Measurements from ENCODE around the gene EXOSC1. TPM values are rescaled to one million over a fixed set of nuclear protein-coding genes. Genes with fewer than 3 reads are reported as not detected.
"Not testable (repeated sequence)": the region's sequence is repeated elsewhere in the genome, so short reads cannot be mapped to it uniquely, and the experiment has no call there.

The EXOSC1 gene, protein sequence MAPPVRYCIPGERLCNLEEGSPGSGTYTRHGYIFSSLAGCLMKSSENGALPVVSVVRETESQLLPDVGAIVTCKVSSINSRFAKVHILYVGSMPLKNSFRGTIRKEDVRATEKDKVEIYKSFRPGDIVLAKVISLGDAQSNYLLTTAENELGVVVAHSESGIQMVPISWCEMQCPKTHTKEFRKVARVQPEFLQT
- polyA plus RNA-seq (ENCODE audit: low read depth in 6 of 6): 10 to 100 TPM; 47.3 to 72.0 (median 65.8) TPM

DNA sequence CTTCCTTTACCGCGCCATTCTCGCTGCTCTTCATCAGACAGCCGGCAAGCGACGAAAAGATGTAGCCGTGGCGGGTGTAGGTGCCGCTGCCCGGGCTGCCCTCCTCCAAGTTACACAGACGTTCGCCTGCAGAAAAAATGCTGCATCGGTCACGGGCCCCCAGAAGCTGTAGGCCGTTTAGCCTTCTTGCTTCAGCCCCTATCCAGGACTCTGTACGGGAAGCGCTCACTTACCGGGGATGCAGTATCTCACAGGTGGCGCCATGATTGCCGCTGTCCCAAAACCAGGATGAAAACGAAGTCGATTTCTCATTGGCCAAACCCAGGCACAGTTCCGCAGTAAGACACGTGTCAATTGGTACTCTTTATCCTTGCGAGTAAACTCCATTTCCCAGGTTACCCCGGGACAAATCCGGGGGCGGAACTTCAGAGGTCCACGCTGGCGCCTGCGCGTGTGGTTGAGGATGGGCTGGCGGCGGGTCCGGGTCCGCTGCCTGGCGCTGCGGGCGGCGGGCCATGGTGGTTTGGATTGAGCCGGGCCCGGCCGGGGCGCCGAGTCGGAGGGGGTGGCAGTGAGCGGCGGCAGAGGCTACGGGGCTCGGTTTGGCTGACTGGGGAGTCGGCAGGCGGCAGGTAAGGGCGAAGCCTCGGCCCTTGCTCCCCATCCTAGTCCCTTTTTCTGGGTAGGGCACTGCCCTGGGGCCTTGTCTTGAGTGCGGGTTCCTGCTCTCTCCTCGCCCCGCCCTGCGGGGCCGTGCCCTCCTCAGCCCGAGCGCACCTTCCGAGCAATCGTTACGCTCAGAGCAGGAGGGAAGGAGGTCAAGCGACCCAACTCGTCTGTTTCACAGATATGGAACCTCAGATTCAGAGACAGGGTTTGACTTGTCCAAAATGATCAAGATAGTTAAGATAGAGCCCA is at the start of gene EXOSC1, which contains the start of gene ZDHHC16:
TSS of gene EXOSC1 (minus strand) at position 285 of the 918 bp plus-strand sequence. CDS start at position 264, 21 bp downstream.
TSS of gene ZDHHC16 (plus strand) at position 454 of the 918 bp plus-strand sequence. CDS start 5,501 bp downstream, outside the sequence.
- peak; percentile 89 for DNase-seq
- Mint-ChIP-seq H3K27me3 (no peaks in the 10 kb centered on the region), H3K4me3 (peak within 1 kb of the TSS; percentile 99 to 100 (median 100)), H3K27ac (peak within 1 kb of the TSS; percentile 91 to 98 (median 96)), H3K4me1 (peaks cover 36 to 48% (median 42%) of the 10 kb centered on the region in 3 donors), H3K9me3 (no peaks in the 10 kb centered on the region), H3K36me3 (peaks cover 0 to 3% of the 10 kb centered on the region in 2 donors)
- peak; percentile 96 to 97 for ATAC-seq (ENCODE audit: low read depth in 2 of 2)

DNA sequence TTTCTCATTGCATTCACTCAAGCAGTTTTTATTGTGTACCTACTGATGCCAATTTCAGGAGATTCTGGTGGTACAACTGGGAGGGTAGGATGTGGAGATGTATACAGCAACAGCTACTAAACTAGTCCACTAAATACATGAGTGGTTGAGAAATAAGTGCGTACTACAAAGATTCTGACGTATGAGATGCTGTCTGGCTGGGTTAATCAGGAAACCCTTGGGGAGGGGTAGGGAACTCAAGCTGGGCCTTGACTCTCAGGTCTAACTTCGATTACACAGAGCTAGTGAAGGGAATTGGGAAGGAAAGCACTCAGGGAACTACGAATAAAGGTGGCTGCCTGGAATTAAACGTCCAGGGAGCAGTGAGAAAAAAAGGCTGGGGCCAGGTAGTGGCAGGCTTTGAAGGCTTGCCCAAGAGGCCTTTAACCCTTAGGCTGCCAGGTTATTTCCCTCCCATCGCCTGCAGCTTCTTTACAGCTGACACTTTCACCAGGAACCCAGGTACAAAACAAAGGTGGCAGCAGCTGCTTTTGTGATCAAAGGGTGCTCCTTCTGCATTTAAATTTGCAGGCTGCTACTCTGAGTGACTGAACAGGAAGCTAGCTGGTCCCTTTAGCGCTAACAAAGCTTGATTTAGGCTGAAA is 49.2 kb upstream of the EXOSC1 start:
- Mint-ChIP-seq H3K4me3 (peak overlapping the region in 2 of 8 donors; percentile 41 to 55), H3K4me1 (peaks cover 32 to 62% (median 49%) of the 10 kb centered on the region in 3 donors), H3K9me3 (no peaks in the 10 kb centered on the region), H3K36me3 (no peaks in the 10 kb centered on the region), H3K27me3 (peaks cover 0 to 3% (median 0%) of the 10 kb centered on the region in 3 donors), H3K27ac (peak overlapping the region in 3 of 6 donors; percentile 16 to 67 (median 41))
- DNase-seq: no peak
- ATAC-seq (ENCODE audit: low read depth in 2 of 2): no peak

DNA sequence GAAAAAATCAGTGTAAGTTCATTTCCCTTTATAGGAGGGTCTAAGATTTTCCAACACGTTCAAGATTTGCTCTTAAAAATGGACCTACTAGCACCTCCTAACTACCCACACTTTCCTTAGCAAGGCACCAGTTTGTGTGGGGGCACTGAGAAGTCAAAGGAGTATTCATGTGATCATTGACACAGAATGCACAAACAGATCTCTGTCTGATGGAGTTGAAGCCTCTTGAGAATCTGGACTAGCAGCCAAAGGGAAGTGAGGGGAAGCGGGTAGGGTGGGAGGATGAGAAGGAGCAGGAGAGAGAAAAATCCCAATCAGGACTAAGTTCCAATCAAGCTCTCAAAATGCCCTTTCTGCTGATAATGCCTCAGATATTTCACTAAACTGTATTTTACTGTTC is 48.3 kb upstream of the EXOSC1 start:
- no peak for DNase-seq
- Mint-ChIP-seq H3K4me3 (peak overlapping the region in 2 of 8 donors; percentile 41 to 42), H3K27me3 (no peaks in the 10 kb centered on the region), H3K9me3 (no peaks in the 10 kb centered on the region), H3K36me3 (no peaks in the 10 kb centered on the region), H3K27ac (no peak overlapping the region), H3K4me1 (peaks cover 32 to 60% (median 51%) of the 10 kb centered on the region in 3 donors)
- no peak for ATAC-seq (ENCODE audit: low read depth in 2 of 2)

DNA sequence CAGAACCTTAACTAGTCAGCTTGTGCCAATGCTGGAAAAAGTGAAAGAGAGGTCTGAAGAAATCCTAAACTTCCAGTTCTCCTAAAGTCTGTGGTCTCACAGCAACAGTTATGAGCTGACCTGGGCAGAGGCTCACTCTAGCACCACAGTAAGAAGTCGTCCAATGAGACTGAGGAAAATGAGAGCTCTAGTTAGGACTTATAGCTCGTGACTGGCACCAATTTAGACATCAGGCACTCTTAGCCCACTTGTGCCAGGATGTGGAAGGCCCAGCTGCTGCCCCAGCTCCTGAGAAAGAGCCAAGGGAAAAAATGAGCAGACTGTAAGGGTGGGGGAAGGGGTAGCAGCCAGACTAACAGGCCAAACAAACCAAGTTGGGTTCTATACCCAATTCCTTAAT is 44.8 kb upstream of the EXOSC1 start:
- H3K27ac Mint-ChIP-seq: peak overlapping the region in 1 of 6 donors; percentile 90
- DNase-seq (no peak), ATAC-seq (ENCODE audit: low read depth in 2 of 2) (no peak)
- no peaks in the 10 kb centered on the region for H3K9me3 Mint-ChIP-seq
- H3K4me3 Mint-ChIP-seq: peak overlapping the region in 1 of 8 donors; percentile 56
- no peaks in the 10 kb centered on the region for H3K36me3 Mint-ChIP-seq
- peaks cover 22 to 44% (median 32%) of the 10 kb centered on the region in 3 donors for H3K4me1 Mint-ChIP-seq
- no peaks in the 10 kb centered on the region for H3K27me3 Mint-ChIP-seq

DNA sequence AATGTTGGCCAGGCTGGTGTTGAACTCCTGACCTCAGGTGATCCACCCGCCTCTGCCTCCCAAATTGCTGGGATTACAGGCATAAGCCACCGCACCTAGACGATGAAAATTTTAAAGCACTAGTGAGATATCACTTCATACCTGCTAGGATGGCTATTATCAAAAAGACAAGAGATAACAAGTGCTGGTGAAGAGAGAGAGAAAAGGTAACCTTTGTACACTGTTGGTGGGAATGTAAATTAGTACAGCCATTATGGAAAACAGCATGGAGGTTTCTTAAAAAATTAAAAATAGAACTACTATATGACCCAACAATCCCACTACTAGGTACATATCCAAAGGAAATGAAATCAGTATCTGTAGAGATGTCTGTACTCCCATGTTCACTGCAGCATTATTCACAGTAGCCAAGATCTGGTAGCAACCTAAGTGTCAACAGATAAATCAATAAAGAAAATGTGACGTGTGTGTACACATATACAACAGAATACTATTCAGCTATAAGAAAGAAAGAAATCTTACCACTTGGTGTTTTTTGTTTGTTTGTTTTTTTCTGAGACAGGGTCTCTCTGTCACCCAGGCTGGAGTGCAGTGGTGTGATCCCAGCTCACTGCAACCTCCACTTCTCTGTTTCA is 40.0 kb upstream of the EXOSC1 start:
- no peak overlapping the region for H3K4me3 Mint-ChIP-seq
- H3K27me3 Mint-ChIP-seq: no peaks in the 10 kb centered on the region
- no peaks in the 10 kb centered on the region for H3K9me3 Mint-ChIP-seq
- peaks cover 14 to 23% (median 21%) of the 10 kb centered on the region in 3 donors for H3K4me1 Mint-ChIP-seq
- no peak overlapping the region for H3K27ac Mint-ChIP-seq
- no peaks in the 10 kb centered on the region for H3K36me3 Mint-ChIP-seq
- no peak for DNase-seq
- ATAC-seq (ENCODE audit: low read depth in 2 of 2): no peak

DNA sequence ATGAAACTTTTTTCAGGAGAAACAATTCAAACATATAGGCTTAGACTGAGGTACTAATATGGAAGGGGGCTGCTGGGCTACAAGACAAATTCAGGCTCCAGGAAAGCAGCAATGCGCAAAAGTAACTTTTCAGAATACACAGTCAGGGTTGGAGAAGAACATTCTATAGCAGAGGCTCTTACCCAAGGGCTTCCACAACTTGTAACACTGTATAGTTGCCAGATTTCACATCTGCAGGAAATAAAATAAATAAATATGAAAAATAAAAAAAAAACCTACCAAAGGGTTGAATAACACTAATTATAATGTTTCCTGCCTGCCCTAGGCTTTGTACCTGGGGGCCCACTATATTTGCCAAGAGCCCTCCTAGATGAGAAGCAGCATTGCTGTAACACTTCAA is 38.1 kb upstream of the EXOSC1 start:
- no peak overlapping the region for H3K4me3 Mint-ChIP-seq
- DNase-seq: no peak

DNA sequence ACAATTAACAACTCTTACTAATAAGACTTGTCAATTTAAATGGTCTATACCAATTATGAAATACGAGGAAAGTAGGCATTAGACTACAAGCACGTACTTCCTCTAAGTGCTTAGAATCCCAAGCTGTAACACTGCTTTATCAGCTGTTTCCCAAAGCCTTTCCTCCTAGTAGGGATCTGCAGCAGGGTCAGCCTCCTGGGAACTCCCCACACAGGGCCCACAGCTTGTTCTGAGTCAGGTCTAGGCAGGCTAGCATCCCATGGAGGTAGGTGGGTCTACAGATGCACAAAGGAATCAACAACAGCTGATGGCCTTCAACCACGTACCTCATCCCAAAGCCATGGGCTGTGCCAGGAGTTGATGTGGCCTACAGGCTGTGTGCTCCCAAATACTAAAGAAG is 37.7 kb upstream of the EXOSC1 start:
- ATAC-seq (ENCODE audit: low read depth in 2 of 2): no peak
- DNase-seq: no peak
- no peak overlapping the region for H3K27ac Mint-ChIP-seq
- H3K36me3 Mint-ChIP-seq: peaks cover 0 to 6% of the 10 kb centered on the region in 2 donors
- H3K4me1 Mint-ChIP-seq: peaks cover 5 to 10% (median 8%) of the 10 kb centered on the region in 3 donors
- H3K4me3 Mint-ChIP-seq: no peak overlapping the region
- H3K9me3 Mint-ChIP-seq: no peaks in the 10 kb centered on the region
- no peaks in the 10 kb centered on the region for H3K27me3 Mint-ChIP-seq

More for the DNA sequence above, 38.1 kb upstream of the EXOSC1 start:
- ATAC-seq (ENCODE audit: low read depth in 2 of 2): no peak
- Mint-ChIP-seq H3K27me3 (no peaks in the 10 kb centered on the region), H3K4me1 (peaks cover 6 to 11% (median 8%) of the 10 kb centered on the region in 3 donors), H3K36me3 (peaks cover 0 to 6% of the 10 kb centered on the region in 2 donors), H3K27ac (no peak overlapping the region), H3K9me3 (no peaks in the 10 kb centered on the region)

DNA sequence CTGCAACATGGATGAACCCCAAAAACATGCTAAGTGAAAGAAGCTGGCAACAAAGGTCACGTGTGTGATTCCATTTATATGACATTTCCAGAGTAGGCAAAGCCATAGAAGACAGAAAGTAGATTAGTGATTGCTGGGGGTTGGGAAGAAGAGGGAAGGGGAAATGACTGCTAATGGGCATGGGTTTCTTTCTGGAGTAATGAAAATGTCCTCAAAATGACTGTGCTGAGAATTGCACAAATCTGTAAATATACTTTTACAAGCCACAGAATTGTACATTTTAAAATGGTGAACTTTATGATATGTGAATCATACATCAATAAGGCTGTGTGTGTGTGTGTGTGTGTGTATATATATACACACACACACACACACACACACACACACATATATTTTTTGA is 36.6 kb upstream of the EXOSC1 start:
- Mint-ChIP-seq H3K36me3 (peaks cover 2 to 9% of the 10 kb centered on the region in 2 donors), H3K9me3 (no peaks in the 10 kb centered on the region), H3K4me3 (no peak overlapping the region), H3K4me1 (peaks cover 5 to 8% (median 8%) of the 10 kb centered on the region in 3 donors), H3K27ac (peak overlapping the region in 1 of 6 donors; percentile 14), H3K27me3 (no peaks in the 10 kb centered on the region)
- DNase-seq: no peak
- ATAC-seq (ENCODE audit: low read depth in 2 of 2): no peak

DNA sequence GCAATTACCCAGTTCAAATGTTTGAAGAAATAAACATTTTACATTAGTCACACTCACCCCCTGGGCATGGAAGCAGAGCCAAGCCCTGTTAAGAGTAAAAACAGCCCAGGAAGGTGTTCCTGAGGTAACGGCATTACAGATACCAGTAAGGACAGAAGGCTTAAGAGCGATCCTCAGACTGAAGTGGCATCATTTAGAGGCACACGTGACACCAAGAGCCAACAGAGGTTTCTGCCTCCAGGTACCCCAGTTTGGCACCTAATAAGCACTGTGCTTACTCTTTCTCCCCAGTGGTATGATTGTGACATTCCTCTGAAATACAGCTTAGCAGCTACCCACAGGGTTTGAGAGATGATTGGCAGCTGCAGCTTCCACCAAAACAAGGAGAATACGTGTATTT is 35.3 kb upstream of the EXOSC1 start:
- peaks cover 15 to 17% of the 10 kb centered on the region in 2 donors for H3K36me3 Mint-ChIP-seq
- DNase-seq (no peak), ATAC-seq (ENCODE audit: low read depth in 2 of 2) (no peak)
- H3K27ac Mint-ChIP-seq: peak overlapping the region in 2 of 6 donors; percentile 15 to 37
- no peak overlapping the region for H3K4me3 Mint-ChIP-seq
- H3K4me1 Mint-ChIP-seq: peaks cover 5 to 7% (median 5%) of the 10 kb centered on the region in 3 donors
- no peaks in the 10 kb centered on the region for H3K9me3 Mint-ChIP-seq
- H3K27me3 Mint-ChIP-seq: no peaks in the 10 kb centered on the region

DNA sequence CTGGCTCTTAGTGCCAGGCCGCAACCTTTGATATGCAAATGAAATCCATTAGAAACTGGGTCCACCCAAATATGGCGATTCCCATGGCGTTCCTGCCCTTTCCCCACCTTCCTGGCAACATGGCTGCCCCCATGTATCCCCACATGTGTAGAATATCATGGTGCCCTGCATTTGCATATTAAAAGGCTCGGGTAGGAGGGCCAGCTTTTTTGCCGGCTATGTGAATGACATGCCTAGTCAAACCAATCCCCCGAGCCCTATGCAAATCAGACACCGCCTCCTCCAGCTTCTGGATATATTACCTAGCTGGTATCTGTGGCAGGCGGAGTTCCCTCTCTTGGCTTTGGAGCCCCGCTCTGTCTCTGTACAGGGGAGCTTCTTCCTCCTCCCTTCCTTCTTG is 34.1 kb upstream of the EXOSC1 start:
- H3K4me1 Mint-ChIP-seq: peaks cover 0 to 8% (median 0%) of the 10 kb centered on the region in 3 donors
- peaks cover 0 to 3% (median 0%) of the 10 kb centered on the region in 7 donors for H3K9me3 Mint-ChIP-seq
- no peak overlapping the region for H3K4me3 Mint-ChIP-seq
- H3K27me3 Mint-ChIP-seq: no peaks in the 10 kb centered on the region
- DNase-seq: no peak
- peak overlapping the region in 1 of 6 donors; percentile 67 for H3K27ac Mint-ChIP-seq
- ATAC-seq (ENCODE audit: low read depth in 2 of 2): no peak
- H3K36me3 Mint-ChIP-seq: peaks cover 26 to 29% of the 10 kb centered on the region in 2 donors

DNA sequence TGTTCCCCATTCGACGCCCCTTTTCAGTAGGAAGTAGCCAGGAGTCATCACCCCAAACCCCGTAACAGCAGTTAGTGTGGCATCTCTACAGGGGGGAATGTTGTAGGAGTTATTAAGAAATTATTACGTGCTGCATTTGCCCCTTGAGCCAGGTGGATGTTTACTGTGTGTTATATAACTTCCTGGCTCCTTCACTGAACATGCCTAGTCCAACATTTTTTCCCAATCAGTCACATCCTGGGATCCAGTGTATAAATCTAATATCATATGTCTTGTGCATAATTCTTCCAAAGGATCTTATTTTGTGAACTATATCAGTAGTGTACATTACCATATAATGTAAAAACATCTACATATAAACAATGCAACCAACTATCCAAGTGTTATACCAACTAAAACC is 33.6 kb upstream of the EXOSC1 start:
- H3K27ac Mint-ChIP-seq: peak overlapping the region in 2 of 6 donors; percentile 23 to 55
- DNase-seq; H3K4me1 Mint-ChIP-seq; H3K4me3 Mint-ChIP-seq; H3K9me3 Mint-ChIP-seq; H3K27me3 Mint-ChIP-seq; ATAC-seq (ENCODE audit: low read depth in 2 of 2): not testable (repeated sequence)
- peaks cover 30 to 32% of the 10 kb centered on the region in 2 donors for H3K36me3 Mint-ChIP-seq

DNA sequence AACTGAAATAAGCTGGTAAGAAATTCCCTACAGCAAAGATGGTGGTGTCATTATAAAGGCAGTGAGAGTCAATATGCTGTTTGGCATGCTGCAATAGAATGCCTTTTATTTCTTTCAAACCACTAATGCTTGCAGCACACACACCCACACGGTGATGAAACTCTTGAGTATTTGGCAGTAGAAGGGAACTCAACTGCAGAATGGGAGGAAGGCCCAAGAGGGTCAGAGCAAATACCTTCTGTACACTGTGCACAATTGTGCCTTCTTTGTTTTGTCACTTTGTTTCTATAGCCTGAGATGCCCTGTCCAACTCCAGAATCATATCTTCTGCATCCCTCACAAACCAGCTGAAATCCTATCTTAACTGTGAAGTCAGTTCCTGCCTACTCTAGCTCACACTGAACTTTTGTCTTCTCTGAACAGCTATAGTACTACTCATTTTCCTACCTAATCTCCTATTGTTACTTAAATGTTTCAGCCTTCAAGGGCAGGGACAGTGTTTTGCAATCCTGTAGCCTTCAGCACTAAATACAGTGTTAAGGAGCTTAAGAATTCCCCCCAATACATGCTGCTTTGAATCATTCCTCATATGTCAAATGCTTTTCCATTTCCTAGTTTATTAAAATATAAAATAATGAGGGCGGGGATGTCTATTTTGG is 30.3 kb upstream of the EXOSC1 start:
- no peak overlapping the region for H3K4me3 Mint-ChIP-seq
- H3K4me1 Mint-ChIP-seq: peaks cover 0 to 4% (median 0%) of the 10 kb centered on the region in 3 donors
- H3K27ac Mint-ChIP-seq: peak overlapping the region in 1 of 6 donors; percentile 24
- H3K9me3 Mint-ChIP-seq: peaks cover 0 to 6% (median 0%) of the 10 kb centered on the region in 7 donors
- ATAC-seq (ENCODE audit: low read depth in 2 of 2) (no peak), DNase-seq (no peak)
- H3K36me3 Mint-ChIP-seq: peaks cover 30 to 32% of the 10 kb centered on the region in 2 donors
- no peaks in the 10 kb centered on the region for H3K27me3 Mint-ChIP-seq
